GM21786 (cell line): Measurements from ENCODE around the gene ANTKMT.
"Not testable (repeated sequence)": the region's sequence is repeated elsewhere in the genome, so short reads cannot be mapped to it uniquely, and the experiment has no call there.

Experiments used
- ATAC-seq: cut with Tn5 transposase; IDR thresholded peaks from one replicate; pipeline ENCODE4 v1.9.1; 2021; ENCODE audit not compliant: unreplicated experiment

The ANTKMT gene

DNA sequence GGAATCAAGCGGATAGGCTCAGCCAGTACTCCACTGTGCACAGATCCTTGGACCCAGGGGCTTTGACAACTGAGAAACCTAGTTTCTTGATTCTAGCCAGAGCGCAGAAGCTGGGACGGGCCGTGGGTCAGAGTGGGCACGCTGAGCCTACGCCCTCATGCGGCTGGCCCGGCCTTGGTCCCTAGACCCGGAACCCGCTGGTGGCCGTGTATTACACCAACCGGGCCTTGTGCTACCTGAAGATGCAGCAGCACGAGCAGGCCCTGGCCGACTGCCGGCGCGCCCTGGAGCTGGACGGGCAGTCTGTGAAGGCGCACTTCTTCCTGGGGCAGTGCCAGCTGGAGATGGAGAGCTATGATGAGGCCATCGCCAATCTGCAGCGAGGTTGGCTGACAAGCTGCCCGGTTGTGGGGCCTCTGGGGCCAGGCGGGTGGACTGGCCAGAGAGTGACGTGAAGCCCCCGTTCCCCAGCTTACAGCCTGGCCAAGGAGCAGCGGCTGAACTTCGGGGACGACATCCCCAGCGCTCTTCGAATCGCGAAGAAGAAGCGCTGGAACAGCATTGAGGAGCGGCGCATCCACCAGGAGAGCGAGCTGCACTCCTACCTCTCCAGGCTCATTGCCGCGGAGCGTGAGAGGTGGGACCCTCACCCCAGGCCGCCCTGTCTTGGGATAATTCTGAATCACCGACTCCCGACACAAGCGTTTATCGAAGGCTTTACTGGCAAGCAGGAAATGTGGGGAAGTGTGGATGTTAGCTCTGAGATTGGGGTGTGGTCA lies 39.8 kb upstream of the ANTKMT start:
- no peak for ATAC-seq

DNA sequence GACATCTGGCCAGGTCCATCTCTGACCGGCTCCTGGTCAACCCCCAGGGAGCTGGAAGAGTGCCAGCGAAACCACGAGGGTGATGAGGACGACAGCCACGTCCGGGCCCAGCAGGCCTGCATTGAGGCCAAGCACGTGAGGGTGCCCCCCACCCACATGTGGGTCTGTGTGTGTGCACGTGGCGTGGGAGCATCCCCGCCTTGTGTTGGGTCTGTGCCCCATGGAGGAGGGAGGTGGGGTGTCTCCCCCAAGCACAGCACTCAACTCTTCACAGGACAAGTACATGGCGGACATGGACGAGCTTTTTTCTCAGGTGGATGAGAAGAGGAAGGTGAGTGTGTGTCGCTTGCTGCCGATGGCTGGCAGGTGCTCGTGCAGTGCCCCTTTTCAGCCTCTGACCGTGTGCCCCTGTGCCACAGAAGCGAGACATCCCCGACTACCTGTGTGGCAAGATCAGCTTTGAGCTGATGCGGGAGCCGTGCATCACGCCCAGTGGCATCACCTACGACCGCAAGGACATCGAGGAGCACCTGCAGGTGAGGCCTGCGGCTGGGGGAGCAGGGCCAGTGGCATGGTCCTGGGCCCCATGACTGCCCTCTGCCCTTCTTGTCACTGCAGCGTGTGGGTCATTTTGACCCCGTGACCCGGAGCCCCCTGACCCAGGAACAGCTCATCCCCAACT lies 39.1 kb upstream of the ANTKMT start:
- no peak for ATAC-seq

DNA sequence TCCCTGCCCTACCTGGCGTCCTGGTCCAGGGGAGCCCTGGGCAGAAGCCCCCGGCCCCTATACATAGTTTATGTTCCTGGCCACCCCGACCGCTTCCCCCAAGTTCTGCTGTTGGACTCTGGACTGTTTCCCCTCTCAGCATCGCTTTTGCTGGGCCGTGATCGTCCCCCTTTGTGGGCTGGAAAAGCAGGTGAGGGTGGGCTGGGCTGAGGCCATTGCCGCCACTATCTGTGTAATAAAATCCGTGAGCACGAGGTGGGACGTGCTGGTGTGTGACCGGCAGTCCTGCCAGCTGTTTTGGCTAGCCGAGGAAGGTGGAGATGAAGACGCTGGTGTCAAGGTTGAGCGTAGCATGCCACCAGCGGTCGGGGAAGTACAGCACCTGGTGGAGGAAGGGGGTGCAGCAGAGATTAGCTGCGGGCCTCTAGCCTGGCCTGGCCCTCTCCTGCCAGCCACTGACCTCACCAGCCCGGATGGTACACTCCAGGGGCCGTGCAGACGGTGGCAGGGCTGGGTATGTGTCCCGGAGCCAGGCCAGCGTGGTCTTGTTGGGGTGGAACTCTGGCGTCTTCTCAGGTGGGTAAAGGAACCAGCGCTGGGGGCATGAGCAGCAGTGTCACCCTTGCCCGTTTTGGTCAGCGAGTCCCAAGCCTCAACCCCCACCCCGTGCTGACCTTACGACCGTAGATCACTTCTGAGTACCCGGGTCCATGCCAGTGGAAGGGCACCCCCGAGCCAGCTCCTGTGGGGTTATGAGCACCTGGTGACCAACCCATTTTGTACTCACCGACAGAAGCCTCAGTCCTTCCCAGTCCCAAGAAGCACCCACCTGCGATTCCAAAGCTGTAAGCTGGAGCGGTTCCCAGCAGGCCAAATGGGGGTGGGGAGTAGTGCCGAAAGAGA lies 38.2 kb upstream of the ANTKMT start:
- ATAC-seq = no peak

DNA sequence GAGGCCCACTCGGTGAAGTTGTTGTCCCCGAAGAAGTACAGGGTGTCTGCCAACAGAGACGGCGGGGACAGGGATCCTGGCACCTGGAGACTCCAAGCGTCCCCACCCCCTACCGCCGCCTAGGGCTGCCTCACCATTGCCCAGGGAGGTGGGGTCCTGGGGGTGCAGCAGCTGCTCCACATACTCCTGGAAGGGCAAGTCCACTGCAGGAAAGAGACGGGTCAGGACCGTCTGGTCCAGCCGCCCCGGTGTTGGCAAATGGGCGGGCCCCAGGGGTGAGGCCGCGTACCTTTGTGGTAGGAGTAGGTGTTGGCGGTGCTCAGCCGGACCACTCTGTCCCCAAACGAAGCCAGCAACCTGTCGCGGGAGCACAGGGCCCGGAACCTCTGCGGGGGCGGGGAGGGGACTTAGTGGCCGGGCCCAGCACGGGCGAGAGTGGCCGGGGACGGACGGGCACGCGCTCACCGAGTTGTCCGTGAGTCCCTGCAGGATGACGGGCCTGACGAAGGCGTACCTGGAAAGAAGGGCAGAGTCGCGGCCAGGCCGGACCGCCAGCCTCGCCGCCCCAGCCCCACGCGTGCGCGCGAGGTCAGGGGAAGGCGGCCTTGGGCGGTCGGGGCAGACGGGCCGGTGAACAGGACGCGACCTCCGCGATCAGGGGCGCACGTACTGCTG lies 37.4 kb upstream of the ANTKMT start:
- no peak for ATAC-seq

DNA sequence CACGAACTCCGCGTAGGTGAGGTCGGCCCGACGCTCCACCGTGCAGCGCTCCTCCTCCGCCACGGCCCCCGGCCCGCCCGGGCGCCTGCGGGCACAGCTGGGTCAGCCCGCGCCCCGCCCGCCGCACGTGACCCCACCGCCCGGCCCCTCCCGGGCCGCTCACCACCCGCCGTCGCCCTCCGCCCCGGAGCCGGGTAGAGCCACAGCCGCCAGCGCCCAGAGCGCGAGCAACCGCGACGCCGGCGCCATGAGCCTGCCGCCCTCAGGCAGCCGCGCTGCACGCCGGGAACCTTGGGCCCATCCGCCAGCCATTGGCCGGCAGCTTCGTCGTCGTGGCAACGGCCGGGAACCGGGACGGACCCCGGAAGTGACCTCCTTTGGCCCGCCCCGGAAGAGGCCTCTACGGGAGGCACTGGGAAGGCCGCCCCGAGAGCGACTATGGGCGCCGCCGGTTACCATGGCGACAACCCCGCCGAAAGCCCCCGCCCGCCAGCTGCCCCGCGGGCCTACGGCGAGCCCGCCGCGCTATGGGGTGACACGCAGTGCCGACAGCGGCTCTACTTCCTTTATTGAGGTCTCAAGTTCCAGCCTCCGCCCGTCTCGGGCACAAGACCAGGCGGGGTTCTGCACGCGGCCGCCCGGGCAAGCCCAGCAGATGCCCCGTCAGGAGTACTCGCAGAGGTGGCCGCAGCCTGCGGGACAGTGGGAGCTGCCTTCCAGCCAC lies 36.7 kb upstream of the ANTKMT start, which contains the start of gene JMJD8:
TSS of gene JMJD8 (minus strand) at position 264 of the 724 bp plus-strand sequence. CDS start at position 249, 15 bp downstream.
- peak; percentile 59 for ATAC-seq

DNA sequence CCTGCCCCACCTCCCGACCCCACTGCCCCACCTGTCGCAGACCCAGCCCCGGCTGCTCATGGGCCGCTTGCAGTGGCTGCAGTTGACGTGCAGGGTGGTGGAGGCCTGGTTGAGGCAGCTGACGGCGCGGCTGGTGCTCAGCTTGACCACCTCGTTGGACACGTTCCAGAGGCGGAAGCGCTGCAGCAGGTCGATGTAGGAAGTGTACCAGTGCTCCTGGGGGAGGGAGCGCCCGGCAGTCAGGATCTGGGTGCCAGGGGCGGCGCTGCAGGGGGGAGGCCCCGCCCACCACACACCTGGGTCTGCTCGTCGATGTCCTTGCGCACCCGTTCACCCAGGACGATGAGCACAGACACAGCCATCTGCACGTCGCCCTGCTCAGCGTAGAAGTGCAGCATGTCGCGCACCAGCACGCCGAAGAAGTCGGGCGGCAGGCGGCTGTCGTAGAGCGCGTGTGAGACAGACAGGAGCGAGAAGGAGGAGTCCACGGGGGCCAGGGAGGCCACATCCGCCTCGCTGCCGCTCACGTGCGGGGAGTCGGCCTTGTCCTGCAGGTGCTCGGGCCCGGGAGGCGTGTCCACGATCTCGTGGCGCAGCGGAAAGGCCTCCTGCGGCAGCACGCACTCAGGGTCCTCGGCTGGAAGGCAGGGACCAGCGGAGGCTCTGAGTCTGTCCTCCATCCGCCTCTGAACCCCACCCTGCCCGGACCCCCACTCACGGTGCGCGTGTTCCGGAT lies 35.8 kb upstream of the ANTKMT start:
- ATAC-seq = no peak

DNA sequence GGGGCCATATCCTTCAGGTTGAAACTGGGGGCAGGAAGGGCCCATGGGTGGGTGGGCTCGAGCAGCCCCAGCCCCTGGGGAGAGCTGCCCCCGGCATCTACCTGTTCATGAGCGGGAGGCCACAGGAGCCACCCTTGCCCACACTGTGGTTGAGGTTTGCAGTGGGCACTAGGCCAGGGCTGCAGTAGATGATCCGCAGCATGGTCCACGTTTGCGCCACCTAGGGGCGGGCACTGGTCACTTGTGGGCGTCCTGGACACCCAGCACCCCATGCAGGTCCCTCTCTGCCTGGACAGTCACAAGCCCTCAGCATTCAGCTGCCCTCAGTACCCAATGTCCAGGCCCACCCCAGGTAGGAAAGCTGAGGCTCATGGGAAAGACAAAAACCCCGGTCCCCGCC lies 35.0 kb upstream of the ANTKMT start:
- no peak for ATAC-seq

DNA sequence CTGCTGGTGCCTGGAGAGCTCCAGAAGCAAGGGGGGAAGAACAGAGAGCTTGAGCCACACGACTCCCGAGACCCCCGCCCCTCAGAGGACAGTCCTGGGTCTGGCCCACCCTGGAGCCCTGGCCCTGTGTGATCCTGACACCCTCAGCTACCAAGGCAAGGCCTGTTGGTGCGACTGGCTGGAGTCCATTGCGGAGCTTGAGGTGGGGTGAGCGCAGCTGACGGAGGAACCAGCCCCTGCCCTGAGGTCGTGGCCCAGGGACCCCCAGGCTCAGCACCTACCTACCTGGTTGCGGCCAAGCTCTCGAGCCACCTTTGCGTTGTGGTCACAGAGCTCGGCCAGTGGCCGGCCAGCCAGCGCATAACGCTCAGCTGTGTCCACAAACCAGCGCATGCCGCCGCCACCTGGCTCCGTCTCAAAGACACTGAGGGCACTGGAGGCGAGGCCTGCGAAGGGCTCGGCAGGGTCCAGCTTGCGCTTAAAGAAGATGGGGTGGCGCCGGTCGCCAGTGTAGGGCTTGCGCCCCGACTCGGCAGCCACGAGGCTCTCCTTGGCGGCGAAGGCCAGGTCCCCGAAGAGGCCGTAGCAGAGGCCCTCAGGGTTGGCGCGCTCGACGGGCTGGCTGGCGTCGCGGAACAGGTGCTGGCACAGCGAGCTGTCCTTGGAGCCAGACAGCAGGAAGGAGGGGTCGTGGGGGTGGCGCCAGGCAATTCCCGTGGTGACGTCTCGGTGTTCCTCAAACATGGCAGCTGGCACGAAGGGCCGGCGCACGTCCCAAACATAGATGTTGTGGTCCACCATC lies 34.3 kb upstream of the ANTKMT start:
- ATAC-seq = no peak

DNA sequence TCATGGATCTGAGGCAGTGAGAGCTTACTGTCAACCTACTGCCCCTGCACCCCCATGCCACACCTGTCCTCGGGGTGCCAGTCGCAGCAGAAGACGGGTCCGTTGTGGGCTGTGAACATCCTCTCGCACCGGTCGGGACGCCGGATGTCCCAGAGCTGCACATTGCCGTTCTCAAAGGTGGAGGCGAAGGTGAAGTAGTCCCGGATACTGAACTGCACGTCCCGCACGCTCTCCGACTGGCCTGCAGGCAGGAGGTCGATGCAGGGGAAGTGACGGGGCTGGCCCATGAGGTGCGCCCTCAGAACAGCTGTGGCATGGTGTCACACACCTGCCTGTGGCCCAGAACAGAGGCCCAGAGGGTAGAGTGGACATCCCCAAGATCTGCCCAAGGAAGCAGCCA lies 33.4 kb upstream of the ANTKMT start:
- ATAC-seq = no peak

DNA sequence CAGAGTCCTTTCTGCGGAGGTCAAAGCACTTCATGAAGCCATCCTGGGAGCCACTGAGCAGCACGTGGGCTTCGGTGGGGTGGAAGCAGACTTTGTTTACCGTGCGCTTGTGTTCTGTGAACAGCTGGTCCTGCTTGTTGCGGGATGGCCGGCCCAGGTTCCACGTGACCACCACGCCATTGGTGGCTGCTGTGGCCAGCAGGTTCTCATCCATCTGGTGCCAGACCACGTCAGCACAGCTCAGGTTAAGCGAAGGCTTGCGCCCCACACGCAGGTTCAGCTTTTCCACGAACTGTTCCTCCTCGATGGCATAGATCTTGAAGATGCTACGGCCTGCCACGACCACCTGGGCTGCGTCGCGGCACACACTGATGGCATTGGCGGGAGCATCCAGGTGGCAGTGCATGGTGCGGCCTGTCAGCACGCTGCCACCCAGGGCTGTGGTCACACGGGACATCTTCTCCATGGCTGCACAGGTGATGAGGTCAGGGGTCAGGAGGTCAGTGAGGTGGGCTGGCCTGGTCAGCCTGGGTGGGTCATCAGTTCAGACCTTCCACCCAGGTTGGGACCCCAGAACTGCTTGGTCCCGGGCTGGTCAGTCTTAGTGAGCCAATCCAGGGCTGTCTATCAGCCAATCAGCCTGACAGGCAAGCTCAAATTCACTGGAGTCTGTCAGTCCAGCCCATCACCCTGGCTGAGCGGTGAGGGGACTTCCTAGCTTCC lies 31.6 kb upstream of the ANTKMT start:
- no peak for ATAC-seq

DNA sequence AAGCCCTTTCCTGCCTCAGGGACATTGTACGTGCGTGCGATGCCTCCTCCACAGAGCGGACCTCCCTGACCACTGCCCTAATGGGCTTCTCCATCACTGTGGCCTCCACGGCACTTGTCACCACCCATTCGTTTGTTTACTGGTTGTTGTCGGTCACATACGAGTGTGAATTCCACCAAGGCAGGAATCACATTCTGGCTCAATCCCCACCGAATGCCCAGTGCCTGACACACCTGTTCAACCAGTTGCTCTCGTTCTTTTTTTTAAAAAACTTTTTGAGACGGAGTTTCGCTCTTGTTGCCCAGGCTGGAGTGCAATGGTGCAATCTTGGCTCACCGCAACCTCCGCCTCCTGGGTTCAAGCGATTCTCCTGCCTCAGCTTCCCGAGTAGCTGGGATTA lies 29.7 kb upstream of the ANTKMT start:
- not testable (repeated sequence) for ATAC-seq

DNA sequence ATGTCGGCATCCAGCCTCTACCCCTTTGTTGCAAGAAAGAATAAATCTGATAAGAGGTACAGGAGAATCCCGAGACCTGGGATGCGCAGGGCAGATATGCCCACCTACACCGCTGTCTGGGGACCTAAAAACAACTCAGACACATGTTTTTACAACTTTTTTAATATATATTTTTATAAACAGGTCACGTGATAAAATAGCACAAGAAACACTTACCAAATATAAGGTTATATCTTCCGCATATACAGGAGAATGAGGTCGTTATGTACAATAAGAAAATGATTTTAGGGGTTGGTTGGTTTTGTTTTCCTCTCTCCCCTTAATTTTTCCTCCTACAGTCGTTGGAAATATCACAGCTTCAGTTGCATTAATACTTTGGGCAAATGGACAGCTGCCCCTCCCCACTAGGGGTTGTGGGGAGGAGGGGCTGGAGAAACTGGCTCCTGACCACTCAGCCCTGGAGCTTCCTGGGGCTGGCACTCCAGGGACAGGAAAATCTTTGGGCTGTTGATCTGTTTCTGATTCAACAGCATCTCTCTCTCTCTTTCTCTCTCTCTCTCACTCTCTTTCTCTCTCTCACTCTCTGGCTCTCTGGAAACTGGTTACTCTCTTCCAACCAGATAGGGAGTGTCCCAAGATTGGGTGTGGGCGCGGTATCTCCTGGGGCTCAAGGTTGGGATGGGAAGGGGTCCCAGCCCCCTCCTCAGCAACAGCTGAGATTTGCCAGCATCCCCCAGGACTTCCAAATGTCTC lies 28.4 kb upstream of the ANTKMT start:
- ATAC-seq = no peak

DNA sequence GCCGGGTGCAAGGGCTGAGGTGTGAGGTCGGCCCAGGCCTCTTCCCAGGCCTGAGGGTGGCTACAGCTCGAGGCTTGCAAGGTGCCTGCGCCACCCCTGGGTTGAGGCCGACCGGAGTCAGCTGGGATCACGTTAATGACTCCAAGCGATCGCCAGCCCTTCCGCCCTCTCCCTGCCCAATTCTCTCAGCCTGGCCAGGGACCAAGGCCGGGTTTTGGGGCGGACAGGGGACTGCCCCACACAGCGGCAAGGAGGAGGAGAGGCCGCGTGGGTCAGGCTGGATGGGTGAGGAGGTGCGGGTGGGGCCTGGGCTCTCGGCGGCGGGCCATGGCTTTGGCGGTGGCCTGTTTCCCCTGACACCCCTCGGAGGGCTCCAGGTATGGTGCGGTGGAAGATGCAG lies 27.6 kb upstream of the ANTKMT start:
- ATAC-seq = no peak

DNA sequence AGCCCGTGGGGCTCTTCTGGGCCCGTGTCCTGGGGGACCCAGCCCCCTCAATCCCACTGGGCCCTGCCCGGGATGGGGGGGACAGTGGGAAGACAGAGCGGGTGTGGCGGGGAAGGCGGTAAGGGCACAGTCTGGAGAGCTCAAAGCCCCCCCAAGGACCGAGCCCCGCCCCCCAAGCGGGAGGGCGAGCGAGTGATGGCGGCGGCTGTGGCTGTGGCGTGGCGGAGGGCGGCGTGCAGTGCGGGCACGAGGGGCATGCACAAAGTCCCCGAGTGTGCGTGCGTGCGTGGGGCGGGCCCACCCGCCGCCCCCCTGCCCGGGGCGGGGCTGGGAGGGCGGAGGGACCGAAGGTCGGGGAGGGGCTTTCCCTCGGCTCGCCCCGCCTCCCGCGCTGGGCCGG lies 27.2 kb upstream of the ANTKMT start:
- no peak for ATAC-seq

DNA sequence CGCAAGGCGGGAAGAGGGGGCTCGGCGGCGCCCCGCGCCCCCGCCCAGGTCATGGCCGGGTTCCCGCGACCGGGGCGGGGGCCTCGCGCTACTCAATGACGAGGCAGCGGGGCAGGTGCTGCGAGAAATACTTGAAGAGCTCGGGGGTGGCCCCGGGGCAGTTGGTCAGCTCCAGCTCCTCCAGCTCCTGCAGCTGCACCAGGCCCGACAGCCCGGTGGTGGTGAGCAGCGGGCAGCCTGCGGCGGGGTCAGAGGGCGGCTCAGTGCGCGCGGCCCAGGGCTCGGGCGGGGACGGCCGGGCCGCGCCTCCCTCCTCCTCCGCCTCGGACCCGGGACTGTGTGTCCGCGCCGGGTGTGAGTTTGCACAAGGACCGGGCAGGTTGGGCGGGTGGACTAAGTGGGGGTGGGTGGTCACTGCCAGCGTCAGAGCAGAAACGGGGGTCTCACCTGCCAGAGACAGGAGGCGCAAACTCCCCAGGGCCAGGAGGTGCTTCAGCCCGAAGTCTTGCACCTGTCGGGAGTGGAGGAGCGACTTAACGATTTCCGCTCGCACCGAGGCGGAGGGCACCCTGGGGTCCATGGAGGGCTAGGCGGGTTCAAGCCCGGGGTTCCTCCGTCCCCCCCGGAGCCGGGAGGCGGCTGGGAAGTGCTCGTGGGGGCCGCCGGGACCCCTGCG lies 26.6 kb upstream of the ANTKMT start:
- no peak for ATAC-seq

DNA sequence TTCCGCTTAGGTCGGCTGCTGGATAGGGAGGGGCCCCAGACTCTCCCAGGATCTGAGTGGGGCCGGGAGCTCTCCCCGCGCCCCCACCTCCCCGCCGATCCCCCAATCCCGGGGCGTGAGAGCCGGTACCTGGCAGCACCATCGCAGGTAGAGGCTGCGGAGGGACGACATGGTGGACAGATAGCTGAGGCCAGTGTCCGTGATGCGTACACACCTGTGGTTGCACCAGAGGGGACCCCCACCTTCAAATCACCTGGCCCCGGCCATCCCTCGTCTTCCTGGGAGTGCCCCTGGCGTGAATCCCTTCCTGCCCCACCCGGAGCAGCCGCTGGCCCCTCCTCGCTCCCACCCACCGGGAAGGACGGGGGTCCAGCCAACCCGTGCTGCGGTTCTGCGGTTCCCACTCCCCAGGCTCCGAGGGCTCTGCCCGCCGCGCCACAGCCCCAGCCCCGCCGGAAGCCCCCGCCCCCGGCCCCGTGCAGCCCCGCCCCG lies 26.0 kb upstream of the ANTKMT start:
- ATAC-seq = no peak
